ENCODE measurements around the gene CALCOCO2. TPM values are rescaled to one million over a fixed set of nuclear protein-coding genes. Genes with fewer than 3 reads are reported as not detected.
A peak's percentile ranks its signal among the peaks of the same experiment; 100 is the strongest.

The CALCOCO2 gene
- total and polyA plus RNA-seq, 11 donors, result 102 to 322 (median 222) TPM

GRCh38 chr17:48878920-48879898 lies 48.4 kb downstream of the CALCOCO2 start:
- no peak for TF ChIP-seq POLR2A (IDR thresholded peaks at IDR 0.05)
- TF ChIP-seq, protein P1, sequence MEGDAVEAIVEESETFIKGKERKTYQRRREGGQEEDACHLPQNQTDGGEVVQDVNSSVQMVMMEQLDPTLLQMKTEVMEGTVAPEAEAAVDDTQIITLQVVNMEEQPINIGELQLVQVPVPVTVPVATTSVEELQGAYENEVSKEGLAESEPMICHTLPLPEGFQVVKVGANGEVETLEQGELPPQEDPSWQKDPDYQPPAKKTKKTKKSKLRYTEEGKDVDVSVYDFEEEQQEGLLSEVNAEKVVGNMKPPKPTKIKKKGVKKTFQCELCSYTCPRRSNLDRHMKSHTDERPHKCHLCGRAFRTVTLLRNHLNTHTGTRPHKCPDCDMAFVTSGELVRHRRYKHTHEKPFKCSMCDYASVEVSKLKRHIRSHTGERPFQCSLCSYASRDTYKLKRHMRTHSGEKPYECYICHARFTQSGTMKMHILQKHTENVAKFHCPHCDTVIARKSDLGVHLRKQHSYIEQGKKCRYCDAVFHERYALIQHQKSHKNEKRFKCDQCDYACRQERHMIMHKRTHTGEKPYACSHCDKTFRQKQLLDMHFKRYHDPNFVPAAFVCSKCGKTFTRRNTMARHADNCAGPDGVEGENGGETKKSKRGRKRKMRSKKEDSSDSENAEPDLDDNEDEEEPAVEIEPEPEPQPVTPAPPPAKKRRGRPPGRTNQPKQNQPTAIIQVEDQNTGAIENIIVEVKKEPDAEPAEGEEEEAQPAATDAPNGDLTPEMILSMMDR (IDR thresholded peaks at IDR 0.05), result peak; percentile 84 to 96 (median 92)
- ATAC-seq (peak; percentile 62 to 88 (median 86)), DNase-seq (peak in 2 of 5 donors; percentile 42 to 54)
- intact Hi-C loops (cut with DNase I), result loop anchor here (1.0 to 5.0 kb wide), 16 partner anchors 37 to 208 kb away; partner anchors contain the start of genes PRAC1 (in 2 of the 10), PRAC2 (in 2 of the 10), TTLL6 (in 2 of the 10) and HOXB13 (in 1 of the 10)
- H3K4me1 ChIP-seq, result peaks cover 0 to 6% (median 0%) of the 10 kb centered on the region in 12 donors
- no peaks in the 10 kb centered on the region for H3K36me3 ChIP-seq
- H3K9me3 ChIP-seq, result no peaks in the 10 kb centered on the region
- H3K4me3 ChIP-seq, result no peak overlapping the region
- no peaks in the 10 kb centered on the region for H3K27me3 ChIP-seq
- no peak overlapping the region for H3K27ac ChIP-seq
- 21 to 25% (median 22%) methylated on average over 12 of the region's 12 CpGs for WGBS, 4 donors

- Histone ChIP-seq H3K27me3 (no peaks in the 10 kb centered on the region), H3K4me1 (peaks cover 0 to 9% (median 2%) of the 10 kb centered on the region in 12 donors), H3K9me3 (no peaks in the 10 kb centered on the region), H3K27ac (no peak overlapping the region), H3K36me3 (no peaks in the 10 kb centered on the region), H3K4me3 (no peak overlapping the region)
- 88 to 92% (median 89%) methylated on average over 2 of the region's 2 CpGs for WGBS, 4 donors
- TF ChIP-seq, protein P1 (IDR thresholded peaks at IDR 0.05), result no peak
- TF ChIP-seq POLR2A (IDR thresholded peaks at IDR 0.05), result no peak
- no peak for DNase-seq
- intact Hi-C loops (cut with DNase I), result loop anchor here in 7 of 10 donors (5.0 to 10.0 kb wide), 7 partner anchors 143 to 210 kb away; partner anchors contain the start of genes HOXB13 (in 3 of the 7), PRAC1 (in 2 of the 7) and PRAC2 (in 2 of the 7)
- ATAC-seq, result no peak
Observed at GRCh38 chr17:48882272-48882671, 51.4 kb downstream of the CALCOCO2 start.

DNA sequence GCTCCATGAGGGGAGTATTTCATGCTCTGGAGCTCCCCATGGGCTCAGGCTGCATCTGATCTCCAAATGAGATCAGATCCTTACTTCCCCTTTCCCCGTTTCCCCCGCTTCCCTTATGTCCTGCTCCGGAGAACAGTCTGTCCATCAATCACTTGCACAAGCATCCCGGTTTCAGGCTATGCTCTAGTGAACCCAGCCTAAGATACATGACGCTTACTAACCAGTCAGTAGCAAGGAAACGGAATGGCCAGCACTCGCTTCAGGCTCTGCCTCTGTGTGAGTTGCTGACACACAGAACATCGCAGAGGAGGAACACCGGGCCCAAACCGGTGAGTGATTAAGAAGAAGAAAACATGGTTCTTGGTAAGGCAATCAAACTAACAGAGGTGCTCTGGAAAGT lies 52.3 kb downstream of the CALCOCO2 start:
- 57 to 71% (median 61%) methylated on average over 10 of the region's 10 CpGs for whole genome bisulfite sequencing, 4 donors
- ATAC-seq, result no peak
- intact Hi-C loops (cut with DNase I), result loop anchor here in 7 of 10 donors (5.0 to 10.0 kb wide), 7 partner anchors 142 to 211 kb away; partner anchors contain the start of genes HOXB13 (in 3 of the 7), PRAC1 (in 2 of the 7) and PRAC2 (in 2 of the 7)

More for the DNA sequence above, 52.3 kb downstream of the CALCOCO2 start:
- Histone ChIP-seq H3K4me3 (no peak overlapping the region), H3K9me3 (no peaks in the 10 kb centered on the region), H3K27ac (no peak overlapping the region), H3K27me3 (no peaks in the 10 kb centered on the region), H3K36me3 (no peaks in the 10 kb centered on the region), H3K4me1 (peaks cover 0 to 8% (median under 1%) of the 10 kb centered on the region in 12 donors)
- TF ChIP-seq, protein P1 (IDR thresholded peaks at IDR 0.05), result no peak
- TF ChIP-seq POLR2A (IDR thresholded peaks at IDR 0.05), result no peak
- no peak for DNase-seq

Measured in heart left ventricle (tissue), 16 donors.